Transverse colon (tissue), 4 donors: ENCODE measurements around the gene CCNY. TPM values are rescaled to one million over a fixed set of nuclear protein-coding genes. Genes with fewer than 3 reads are reported as not detected.

Experiments used
- DNase-seq: peaks from one replicate; pipeline ENCODE4 v3.0.0-alpha.2; 2019
- H3K27ac ChIP-seq, 4 donors: fragments of 200-600 bp; sonication (generic); 2 replicates each; pipeline ENCODE4 v1.5.1; 2016 to 2018; ENCODE audit warnings: inconsistent platforms in 4 of 4
- H3K27me3 ChIP-seq: fragments of 200-600 bp; sonication (generic); 2 replicates; pipeline ENCODE4 v1.5.1; 2017; ENCODE audit warnings: inconsistent platforms
- H3K36me3 ChIP-seq, 4 donors: fragments of 200-600 bp; sonication (generic); 2 replicates each; pipeline ENCODE4 v1.5.1; 2017 to 2019; ENCODE audit warnings: inconsistent platforms in 4 of 4
- H3K4me1 ChIP-seq, 4 donors: fragments of 200-600 bp; sonication (generic); 2 replicates each; pipeline ENCODE4 v1.5.1; 2017 to 2020; ENCODE audit warnings: inconsistent platforms in 4 of 4
- H3K4me3 ChIP-seq, 4 donors: fragments of 200-600 bp; sonication (generic); 1 replicate in 1 of 4; 2 replicates in 3 of 4; pipeline versions ENCODE4 v1.5.1 to v1.6.1; 2017 to 2019; ENCODE audit warnings: inconsistent platforms in 4 of 4
- H3K9me3 ChIP-seq, 2 donors: fragments of 200-600 bp; sonication (generic); 2 replicates each; pipeline ENCODE4 v1.5.1; 2017 to 2019; ENCODE audit warnings: inconsistent platforms in 2 of 2
- EP300 ChIP-seq: sonication (generic); formaldehyde crosslinking; IDR thresholded peaks from one replicate; pipeline ENCODE4 v1.6.1; 2017; ENCODE audit warnings: antibody characterized with exemption, low read depth
- POLR2A ChIP-seq: fragments of 450-650 bp; IDR thresholded peaks from one replicate; pipeline ENCODE4 v1.6.1; 2016; ENCODE audit warnings: antibody characterized with exemption, mild to moderate bottlenecking, moderate library complexity
- POLR2AphosphoS5 ChIP-seq, 3 donors: sonication (generic); formaldehyde crosslinking; IDR thresholded peaks; one replicate each; pipeline ENCODE4 v1.6.1; 2016; ENCODE audit warnings: antibody characterized with exemption in 3 of 3
- WGBS, 2 donors: methylation state at CpG; one replicate each; pipeline ENCODE4 v1.1.5; 2018; ENCODE audit warnings: low coverage in 1 of 2; 5-methylcytosine and 5-hydroxymethylcytosine counted together
- in situ Hi-C, 4 donors: fragments of 200-750 bp; cut with MboI; loops; one replicate each; pipeline versions ENCODE4 v1.15.0 to v1.15.1; 2017; ENCODE audit warnings: low sequenced_read_pairs in 3 of 4, low pct_ligation_motif_present in 1 of 4, low pct_unique_long_range_greater_than_20kb in 1 of 4
- intact Hi-C: fragments of 100-400 bp; cut with DNase I; formaldehyde crosslinking; loops from one replicate; pipeline ENCODE4 v1.15.1; 2023; ENCODE audit warnings: low total_unique reads
- total RNA-seq, 4 donors: library from RNA; depleted of rRNA; stranded (reverse); fragments of >200 nt; gene quantifications; one replicate each; pipeline ENCODE4 v1.1.0, GENCODE V29; 2016
- TF ChIP-seq, protein P1 (sequence below), 5 experiments: fragments of 200-600 bp in 3 of 5; fragments of 450-650 bp in 2 of 5; sonication (generic) in 3 of 5; IDR thresholded peaks; 1 replicate in 2 of 5; 2 replicates in 3 of 5; pipeline ENCODE4 v1.5.1; 2016 to 2017; ENCODE audit warnings: antibody characterized with exemption in 5 of 5, inconsistent platforms in 3 of 5, mild to moderate bottlenecking in 2 of 5, moderate library complexity in 1 of 5

CCNY gene
- total RNA-seq, 4 donors from 2014 or later: 19.5 to 53.9 (median 41.4) TPM

DNA sequence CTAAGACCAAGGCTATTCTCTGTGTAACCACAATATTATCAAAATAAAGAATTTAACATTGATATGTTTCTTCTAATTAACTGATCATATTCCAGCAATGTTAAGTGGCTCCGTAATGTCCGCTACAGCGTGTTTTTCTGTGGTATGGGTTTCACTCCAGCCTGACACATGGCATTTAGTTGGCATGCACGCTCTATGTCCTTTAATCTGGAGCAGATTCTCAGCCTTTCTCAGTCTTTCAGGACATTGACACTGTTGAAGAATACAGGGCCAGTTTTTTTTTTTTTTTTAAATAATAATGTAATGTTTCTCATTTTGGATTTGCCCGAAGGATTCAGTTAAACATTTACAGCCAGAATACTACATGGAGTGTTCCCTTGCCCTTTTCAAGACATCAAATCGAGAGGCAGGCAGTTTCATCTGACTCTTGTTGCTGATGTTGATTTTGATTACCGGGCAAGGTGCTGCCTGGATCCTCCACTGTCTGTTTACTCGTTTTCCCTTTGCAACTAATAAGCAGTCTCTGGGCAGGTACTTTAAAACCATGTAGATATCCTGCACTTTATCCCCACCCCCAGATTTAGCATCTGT, 171.3 kb downstream of the CCNY start:
- Histone ChIP-seq H3K36me3 (no peaks in the 10 kb centered on the region), H3K9me3 (no peaks in the 10 kb centered on the region), H3K4me1 (peaks cover 0 to 11% (median 3%) of the 10 kb centered on the region in 4 donors), H3K4me3 (no peak overlapping the region), H3K27me3 (no peaks in the 10 kb centered on the region), H3K27ac (no peak overlapping the region)
- intact Hi-C loops: no loop called here
- WGBS, 2 donors: 79 to 89% methylated on average over 8 of the region's 8 CpGs
- DNase-seq: no peak
- in situ Hi-C loops: no loop called here
- TF ChIP-seq POLR2A (no peak), EP300 (no peak), POLR2AphosphoS5 (IDR thresholded peaks at IDR 0.05) (no peak)
- TF ChIP-seq, protein P1, sequence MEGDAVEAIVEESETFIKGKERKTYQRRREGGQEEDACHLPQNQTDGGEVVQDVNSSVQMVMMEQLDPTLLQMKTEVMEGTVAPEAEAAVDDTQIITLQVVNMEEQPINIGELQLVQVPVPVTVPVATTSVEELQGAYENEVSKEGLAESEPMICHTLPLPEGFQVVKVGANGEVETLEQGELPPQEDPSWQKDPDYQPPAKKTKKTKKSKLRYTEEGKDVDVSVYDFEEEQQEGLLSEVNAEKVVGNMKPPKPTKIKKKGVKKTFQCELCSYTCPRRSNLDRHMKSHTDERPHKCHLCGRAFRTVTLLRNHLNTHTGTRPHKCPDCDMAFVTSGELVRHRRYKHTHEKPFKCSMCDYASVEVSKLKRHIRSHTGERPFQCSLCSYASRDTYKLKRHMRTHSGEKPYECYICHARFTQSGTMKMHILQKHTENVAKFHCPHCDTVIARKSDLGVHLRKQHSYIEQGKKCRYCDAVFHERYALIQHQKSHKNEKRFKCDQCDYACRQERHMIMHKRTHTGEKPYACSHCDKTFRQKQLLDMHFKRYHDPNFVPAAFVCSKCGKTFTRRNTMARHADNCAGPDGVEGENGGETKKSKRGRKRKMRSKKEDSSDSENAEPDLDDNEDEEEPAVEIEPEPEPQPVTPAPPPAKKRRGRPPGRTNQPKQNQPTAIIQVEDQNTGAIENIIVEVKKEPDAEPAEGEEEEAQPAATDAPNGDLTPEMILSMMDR (IDR thresholded peaks at IDR 0.05): no peak

DNA sequence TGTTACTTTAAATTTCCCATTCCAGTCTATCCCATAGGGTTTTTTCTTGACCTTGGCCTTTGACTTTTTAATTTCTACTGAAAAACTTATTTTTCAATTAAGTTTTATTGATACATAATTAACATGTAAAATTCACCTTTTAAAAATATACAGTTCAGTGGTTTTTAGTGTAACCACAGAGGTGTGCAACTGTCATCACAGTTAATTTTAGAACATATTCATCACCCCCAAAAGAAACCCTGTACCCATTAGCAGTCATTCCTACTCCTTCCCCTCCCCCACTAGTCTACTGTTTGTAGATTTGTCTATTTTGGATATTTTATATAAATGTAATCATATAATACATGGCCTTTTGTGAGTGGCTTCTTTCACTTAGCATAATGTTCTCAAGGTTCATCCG, 172.3 kb downstream of the CCNY start:
- H3K4me1 ChIP-seq: peaks cover 0 to 11% (median 3%) of the 10 kb centered on the region in 4 donors
- no peak overlapping the region for H3K27ac ChIP-seq
- in situ Hi-C loops: no loop called here
- H3K27me3 ChIP-seq: no peaks in the 10 kb centered on the region
- WGBS, 2 donors: 71 to 91% methylated on average over 1 of the region's 1 CpG
- no peaks in the 10 kb centered on the region for H3K36me3 ChIP-seq
- no peak overlapping the region for H3K4me3 ChIP-seq
- no peaks in the 10 kb centered on the region for H3K9me3 ChIP-seq
- intact Hi-C loops: no loop called here
- TF ChIP-seq POLR2A: no peak
- no peak for TF ChIP-seq EP300
- TF ChIP-seq, protein P1 (IDR thresholded peaks at IDR 0.05): no peak
- TF ChIP-seq POLR2AphosphoS5 (IDR thresholded peaks at IDR 0.05): no peak
- DNase-seq: no peak

DNA sequence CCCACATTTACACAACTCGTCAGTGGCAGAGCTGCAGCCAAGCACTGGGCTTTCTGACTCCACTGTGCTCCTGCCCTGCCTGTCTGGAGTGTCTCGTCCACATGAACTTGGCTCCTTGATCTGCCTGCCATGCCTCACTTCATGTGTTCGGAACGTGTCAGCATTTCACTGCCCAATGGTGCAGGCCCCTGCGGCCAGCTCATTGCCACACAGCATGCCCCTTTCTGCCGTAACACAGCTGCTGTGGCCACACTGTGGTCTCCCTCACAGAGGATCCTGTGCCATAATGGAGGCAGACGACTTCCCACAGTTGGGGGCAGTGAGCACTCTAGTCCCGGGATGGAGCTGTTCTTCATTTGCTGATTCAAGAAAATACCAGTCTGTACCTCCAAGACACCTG, 174.6 kb downstream of the CCNY start:
- DNase-seq: no peak
- no peak overlapping the region for H3K27ac ChIP-seq
- H3K36me3 ChIP-seq: no peaks in the 10 kb centered on the region
- WGBS, 2 donors: 96% methylated on average over 8 of the region's 8 CpGs; no CpG with 5 or more reads in 1 of the 2 donors
- no peak overlapping the region for H3K4me3 ChIP-seq
- no peaks in the 10 kb centered on the region for H3K27me3 ChIP-seq
- H3K9me3 ChIP-seq: no peaks in the 10 kb centered on the region
- in situ Hi-C loops: no loop called here
- TF ChIP-seq POLR2A (no peak), EP300 (no peak), POLR2AphosphoS5 (IDR thresholded peaks at IDR 0.05) (no peak)
- TF ChIP-seq, protein P1 (IDR thresholded peaks at IDR 0.05): no peak
- H3K4me1 ChIP-seq: peaks cover 0 to 4% (median 2%) of the 10 kb centered on the region in 4 donors
- intact Hi-C loops: no loop called here

DNA sequence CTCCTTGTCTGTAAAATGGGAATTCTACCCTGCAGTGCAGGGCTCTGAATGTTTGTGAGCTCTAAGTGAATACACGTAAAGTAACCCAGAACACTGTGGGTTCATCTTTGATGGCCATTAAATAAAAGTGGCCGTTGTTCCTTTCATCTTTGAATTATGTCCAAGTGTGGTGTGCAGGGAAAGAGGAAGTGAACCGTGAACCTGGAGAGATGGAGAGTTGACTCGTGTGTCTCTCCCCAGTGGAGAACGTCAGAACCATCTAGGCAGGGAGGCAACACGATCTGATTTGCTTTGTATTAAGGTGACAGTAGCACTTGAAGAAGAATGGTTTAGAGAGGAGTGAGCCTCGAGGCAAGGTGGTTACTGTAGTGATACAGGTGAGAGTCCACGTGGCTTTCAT, 175.3 kb downstream of the CCNY start:
- no peaks in the 10 kb centered on the region for H3K9me3 ChIP-seq
- H3K27ac ChIP-seq: no peak overlapping the region
- H3K4me1 ChIP-seq: peaks cover 0 to 10% (median 4%) of the 10 kb centered on the region in 4 donors
- no peaks in the 10 kb centered on the region for H3K36me3 ChIP-seq
- H3K27me3 ChIP-seq: no peaks in the 10 kb centered on the region
- DNase-seq: no peak
- WGBS, 2 donors: 81 to 84% methylated on average over 8 of the region's 8 CpGs
- in situ Hi-C loops (no loop called here), intact Hi-C loops (no loop called here)
- H3K4me3 ChIP-seq: no peak overlapping the region
- TF ChIP-seq POLR2AphosphoS5 (IDR thresholded peaks at IDR 0.05): no peak
- TF ChIP-seq, protein P1 (IDR thresholded peaks at IDR 0.05): no peak
- TF ChIP-seq EP300: no peak
- no peak for TF ChIP-seq POLR2A
